A549 treated with RU486 at 1 μM for 4 hours (cell line): Measurements from ENCODE around the gene CD84. TPM values are rescaled to one million over a fixed set of nuclear protein-coding genes. Genes with fewer than 3 reads are reported as not detected.

Experiments
- total RNA-seq: library from RNA; stranded (reverse); fragments of 200-300 nt; extraction: Qiagen RNA extraction; gene quantifications from 5 replicates; pipeline ENCODE4 v1.2.3, GENCODE V29; 2022; ENCODE audit warnings: low read depth

CD84 gene, protein sequence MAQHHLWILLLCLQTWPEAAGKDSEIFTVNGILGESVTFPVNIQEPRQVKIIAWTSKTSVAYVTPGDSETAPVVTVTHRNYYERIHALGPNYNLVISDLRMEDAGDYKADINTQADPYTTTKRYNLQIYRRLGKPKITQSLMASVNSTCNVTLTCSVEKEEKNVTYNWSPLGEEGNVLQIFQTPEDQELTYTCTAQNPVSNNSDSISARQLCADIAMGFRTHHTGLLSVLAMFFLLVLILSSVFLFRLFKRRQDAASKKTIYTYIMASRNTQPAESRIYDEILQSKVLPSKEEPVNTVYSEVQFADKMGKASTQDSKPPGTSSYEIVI
- total RNA-seq, result not detected in 5 replicates

DNA sequence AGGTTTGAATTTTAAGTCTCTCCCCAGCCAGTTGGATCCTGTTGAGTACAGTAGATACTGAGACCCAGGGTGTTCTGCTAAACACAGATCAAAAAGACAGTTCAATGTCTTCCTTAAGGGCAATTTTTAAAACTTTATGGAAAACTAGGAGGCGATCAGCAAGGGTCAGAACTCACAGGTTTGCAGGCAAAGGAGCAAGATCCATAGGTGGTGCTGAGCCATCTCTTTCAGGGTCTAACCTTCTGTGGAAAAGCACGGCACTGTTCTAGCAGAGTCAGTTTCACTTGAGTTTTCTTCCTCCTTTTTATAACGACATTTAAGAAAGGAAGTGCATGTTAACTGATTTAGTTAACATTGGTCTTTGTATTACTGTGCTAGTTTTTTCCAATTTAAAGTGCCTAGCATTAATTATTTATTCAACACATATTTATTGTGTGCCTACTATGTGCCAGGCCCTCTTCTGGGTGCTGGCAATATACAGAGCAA lies at the start of gene CD84:
Gene CD84, minus strand, starts transcription at position 281 of the 486 bp plus-strand sequence. Its CDS starts 59 bp downstream, at position 222.

DNA sequence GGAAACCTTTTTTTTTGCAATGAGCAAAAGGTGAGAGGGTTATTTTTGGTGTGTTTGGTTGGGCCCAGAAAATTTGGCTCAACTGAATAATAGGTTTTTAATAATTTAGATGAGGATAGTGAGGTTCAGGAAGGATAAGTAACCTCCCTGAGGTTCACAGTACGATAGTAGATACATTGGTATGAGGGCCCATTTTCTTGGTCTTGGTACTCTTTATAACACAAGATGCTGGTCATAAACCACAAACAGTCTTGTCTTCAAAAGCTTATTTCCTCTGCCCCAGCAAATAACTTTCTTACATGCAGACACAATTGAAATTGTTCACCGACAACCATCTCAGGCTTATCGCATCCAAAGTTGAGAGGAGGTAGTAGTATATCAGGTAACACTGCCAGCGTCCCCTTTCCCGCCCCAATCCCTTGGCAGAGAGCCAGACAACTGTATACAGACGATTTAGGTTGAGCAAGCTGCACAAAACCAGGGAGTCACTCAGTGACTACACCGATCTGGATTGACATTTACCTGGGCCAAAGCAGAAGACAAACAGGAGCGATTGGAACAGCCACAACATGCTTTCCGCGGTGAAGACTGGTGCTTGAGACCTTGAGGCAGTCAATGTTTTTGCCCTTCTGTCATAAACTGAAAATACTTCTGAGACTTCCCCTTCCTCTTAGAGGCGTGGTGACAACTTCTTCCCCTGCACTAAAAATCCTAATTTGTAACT lies 56.5 kb downstream of the CD84 start, which contains the start of gene SLAMF6:
Gene SLAMF6, minus strand, starts transcription at position 634 of the 724 bp plus-strand sequence. Its CDS starts 63 bp downstream, at position 571.

Other genes with a start within 250 kb of the CD84 start
- 77.4 to 91.2 TPM (median 83.1 TPM) in 5 replicates for gene COPA, start 236.2 kb downstream of the CD84 start, total RNA-seq
- gene NCSTN, start 236.1 kb downstream of the CD84 start, total RNA-seq, result 40.6 to 47.7 TPM (median 43.9 TPM) in 5 replicates
- 0.34 to 0.70 TPM (median 0.42 TPM) in 5 replicates for gene NHLH1, start 212.4 kb downstream of the CD84 start, total RNA-seq
- gene VANGL2, start 178.9 kb downstream of the CD84 start, total RNA-seq, result 0.61 to 1.1 TPM (median 1.0 TPM) in 5 replicates
- not detected in 5 replicates for gene SLAMF6, start 56.2 kb downstream of the CD84 start, total RNA-seq
- gene SLAMF1, start 67.5 kb upstream of the CD84 start, total RNA-seq, result not detected in 5 replicates
- not detected in 5 replicates for gene CD48, start 132.3 kb upstream of the CD84 start, total RNA-seq
- gene SLAMF7, start 159.8 kb upstream of the CD84 start, total RNA-seq, result 1.6 to 2.6 TPM (median 1.8 TPM) in 5 replicates
- gene LY9, start 216.7 kb upstream of the CD84 start, total RNA-seq, result 0.06 to 0.29 TPM (median 0.13 TPM) in 5 replicates